GM18873 (cell line): ENCODE data around the gene GLUD1.
"Not testable (repeated sequence)": the region's sequence is repeated elsewhere in the genome, so short reads cannot be mapped to it uniquely, and the experiment has no call there.

ENCODE experiments used
- ATAC-seq: cut with Tn5 transposase; IDR thresholded peaks from one replicate; pipeline ENCODE4 v1.9.1; 2021; ENCODE audit warnings: mild to moderate bottlenecking, moderate library complexity, moderate number of reproducible peaks; ENCODE audit not compliant: unreplicated experiment, low FRiP score

Gene GLUD1

GRCh38 chr10:87094373-87095235 lies at the start of gene GLUD1, which contains the start of gene SHLD2:
GLUD1 (minus strand) TSS chr10:87094843; CDS start chr10:87094769, 74 bp downstream.
SHLD2 (plus strand) TSS chr10:87095206; CDS start chr10:87151355, 56,149 bp downstream.
- ATAC-seq = peak; percentile 47

GRCh38 chr10:87143109-87143418 lies 48.4 kb upstream of the GLUD1 start:
- not testable (repeated sequence) for ATAC-seq

- ATAC-seq = not testable (repeated sequence)
Observed at GRCh38 chr10:87142230-87143108, 47.8 kb upstream of the GLUD1 start.

DNA sequence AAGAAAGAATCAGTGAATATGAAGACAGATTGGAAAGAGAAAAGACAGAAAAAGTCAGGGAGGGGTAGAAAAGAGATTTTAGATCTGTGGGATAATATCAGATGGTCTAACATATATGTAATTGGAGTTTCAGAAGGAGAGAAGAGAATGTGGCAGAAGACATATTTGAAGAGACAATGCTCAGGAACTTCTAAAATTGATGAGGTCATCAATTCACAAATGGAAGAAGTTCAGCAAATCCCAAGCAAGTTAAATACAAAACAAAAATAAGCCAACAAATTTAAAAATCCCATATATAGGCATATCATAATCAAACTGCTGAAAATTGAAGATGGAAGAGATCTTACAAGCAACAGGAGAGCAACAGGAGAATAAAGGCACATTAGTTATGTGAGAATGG lies 42.8 kb upstream of the GLUD1 start:
- ATAC-seq = not testable (repeated sequence)

DNA sequence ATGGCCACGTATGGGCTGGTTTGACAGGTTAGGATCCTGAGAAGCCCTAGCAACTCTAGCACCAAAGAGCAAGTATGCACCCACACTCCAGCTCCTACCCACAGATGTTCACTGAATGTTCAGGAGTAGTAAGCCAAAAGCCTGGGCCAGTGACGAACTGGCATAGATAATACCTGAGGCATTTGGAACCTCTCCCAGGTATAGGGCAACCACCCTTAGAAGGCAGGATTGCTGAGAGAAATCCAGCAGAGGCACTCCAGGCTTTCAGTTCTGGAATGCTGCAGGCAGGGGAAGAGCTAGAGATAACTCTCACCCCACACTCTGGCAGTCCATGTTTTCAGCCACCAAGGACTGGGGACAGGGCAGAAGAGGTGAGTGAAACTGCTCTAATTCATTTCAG lies 39.8 kb upstream of the GLUD1 start:
- not testable (repeated sequence) for ATAC-seq

GRCh38 chr10:87133936-87134335 lies 39.3 kb upstream of the GLUD1 start:
- ATAC-seq = not testable (repeated sequence)

DNA sequence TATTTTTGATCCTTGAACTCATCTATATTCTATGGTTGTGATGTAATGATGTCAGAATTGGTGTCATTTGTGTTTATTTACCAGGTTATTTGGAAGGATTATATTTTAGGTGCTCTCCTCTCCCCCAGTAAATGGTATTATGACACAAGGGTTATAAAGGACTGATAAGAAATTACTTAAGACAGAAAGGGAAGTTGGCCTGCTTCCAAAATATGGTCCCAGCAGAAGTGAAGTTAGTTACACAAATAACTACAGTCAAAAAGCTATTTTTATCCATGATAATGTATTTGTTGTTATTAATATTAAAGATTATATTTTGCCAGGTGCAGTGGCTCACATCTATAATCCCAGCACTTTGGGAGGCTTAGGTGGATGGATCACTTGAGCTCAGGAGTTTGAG lies 37.5 kb upstream of the GLUD1 start:
- ATAC-seq = not testable (repeated sequence)

DNA sequence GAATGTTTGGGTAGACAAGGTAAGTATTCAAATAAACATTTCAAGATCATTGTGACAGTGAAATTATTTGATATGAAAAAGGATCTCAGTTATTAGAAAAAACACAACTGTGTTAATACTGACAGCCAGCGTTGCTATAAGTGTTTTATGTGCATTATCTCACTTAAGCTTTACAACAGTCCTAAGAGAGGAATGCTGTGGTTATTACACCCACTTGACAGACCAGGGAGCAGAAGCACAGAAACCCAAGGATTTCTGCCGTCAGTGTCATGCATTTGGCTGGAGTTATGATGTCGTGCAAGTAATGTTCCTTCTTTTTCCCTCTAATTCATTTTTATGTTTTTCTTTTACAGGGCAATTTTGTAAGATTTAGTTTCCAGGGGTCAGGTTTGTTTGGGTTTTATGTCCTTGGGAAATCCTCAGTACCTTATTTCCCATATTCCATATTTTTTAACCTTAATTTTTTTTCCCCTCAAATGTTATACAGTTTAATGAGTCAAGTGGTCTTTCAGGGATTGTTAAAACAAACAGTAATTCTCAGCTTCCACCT lies 33.0 kb upstream of the GLUD1 start:
- ATAC-seq = not testable (repeated sequence)

DNA sequence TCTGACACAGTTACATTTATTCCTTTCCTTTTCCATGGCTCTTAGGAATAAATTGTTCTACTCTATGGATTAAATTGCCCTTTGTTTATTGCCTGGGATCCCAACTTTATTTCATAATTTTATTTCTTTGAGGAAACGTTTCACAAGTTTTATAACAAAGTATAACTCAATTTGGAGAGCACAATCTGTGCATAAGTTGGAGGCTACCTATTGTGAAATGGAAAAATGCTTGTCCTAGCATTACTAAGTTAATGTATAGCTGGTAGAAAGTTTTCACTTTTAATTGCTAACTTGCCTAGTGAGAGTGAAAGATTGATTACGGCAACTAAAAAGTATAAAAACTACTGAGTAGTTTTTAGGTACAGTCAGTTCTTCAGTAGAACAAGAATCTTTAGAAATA lies 32.4 kb upstream of the GLUD1 start:
- ATAC-seq = not testable (repeated sequence)

GRCh38 chr10:87123351-87123750 lies 28.7 kb upstream of the GLUD1 start:
- ATAC-seq = not testable (repeated sequence)

GRCh38 chr10:87119029-87119428 lies 24.4 kb upstream of the GLUD1 start:
- not testable (repeated sequence) for ATAC-seq

GRCh38 chr10:87118122-87118521 lies 23.5 kb upstream of the GLUD1 start:
- not testable (repeated sequence) for ATAC-seq

GRCh38 chr10:87105446-87106124 lies 10.9 kb upstream of the GLUD1 start:
- no peak for ATAC-seq

DNA sequence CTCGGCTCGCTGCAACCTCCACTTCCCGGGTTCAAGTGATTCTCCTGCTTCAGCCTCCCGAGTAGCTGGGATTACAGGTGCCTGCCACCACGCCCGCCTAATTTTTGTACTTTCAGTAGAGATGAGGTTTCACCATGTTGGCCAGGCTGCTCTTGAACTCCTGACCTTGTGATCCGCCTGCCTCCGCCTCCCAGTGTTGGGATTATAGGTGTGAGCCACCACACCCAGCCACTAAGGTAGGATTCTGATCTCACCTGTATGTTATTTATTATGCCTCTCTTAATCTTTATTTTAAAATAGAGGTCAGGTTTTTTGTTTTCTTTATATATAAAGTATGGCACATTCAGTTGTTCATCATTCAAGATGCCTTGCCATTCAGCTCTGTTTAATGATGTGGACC lies 10.1 kb upstream of the GLUD1 start:
- ATAC-seq = not testable (repeated sequence)

DNA sequence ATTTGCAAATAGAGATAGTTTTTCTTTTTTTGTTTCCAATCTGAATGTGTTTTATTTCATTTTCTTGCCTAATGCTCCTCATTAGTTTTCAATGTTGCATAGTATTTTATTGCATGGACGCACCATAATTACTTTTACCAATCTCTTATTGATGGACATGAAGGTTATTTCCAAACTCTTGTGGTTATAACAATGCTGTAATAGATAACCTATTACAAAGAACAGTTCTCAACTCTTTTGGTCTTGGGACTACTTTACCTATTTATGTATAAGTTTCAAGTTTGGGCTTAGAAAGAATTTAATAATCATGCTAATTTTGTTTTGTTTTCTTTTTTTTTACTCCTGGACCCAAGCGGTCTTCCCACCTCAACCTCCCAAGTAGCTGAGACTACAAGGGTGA lies 7.4 kb upstream of the GLUD1 start:
- ATAC-seq = no peak

- ATAC-seq = peak; percentile 48
Observed at GRCh38 chr10:87095236-87095945, 748 bp upstream of the GLUD1 start.

GRCh38 chr10:87093632-87094372 lies 841 bp downstream of the GLUD1 start:
- ATAC-seq = peak; percentile 15

DNA sequence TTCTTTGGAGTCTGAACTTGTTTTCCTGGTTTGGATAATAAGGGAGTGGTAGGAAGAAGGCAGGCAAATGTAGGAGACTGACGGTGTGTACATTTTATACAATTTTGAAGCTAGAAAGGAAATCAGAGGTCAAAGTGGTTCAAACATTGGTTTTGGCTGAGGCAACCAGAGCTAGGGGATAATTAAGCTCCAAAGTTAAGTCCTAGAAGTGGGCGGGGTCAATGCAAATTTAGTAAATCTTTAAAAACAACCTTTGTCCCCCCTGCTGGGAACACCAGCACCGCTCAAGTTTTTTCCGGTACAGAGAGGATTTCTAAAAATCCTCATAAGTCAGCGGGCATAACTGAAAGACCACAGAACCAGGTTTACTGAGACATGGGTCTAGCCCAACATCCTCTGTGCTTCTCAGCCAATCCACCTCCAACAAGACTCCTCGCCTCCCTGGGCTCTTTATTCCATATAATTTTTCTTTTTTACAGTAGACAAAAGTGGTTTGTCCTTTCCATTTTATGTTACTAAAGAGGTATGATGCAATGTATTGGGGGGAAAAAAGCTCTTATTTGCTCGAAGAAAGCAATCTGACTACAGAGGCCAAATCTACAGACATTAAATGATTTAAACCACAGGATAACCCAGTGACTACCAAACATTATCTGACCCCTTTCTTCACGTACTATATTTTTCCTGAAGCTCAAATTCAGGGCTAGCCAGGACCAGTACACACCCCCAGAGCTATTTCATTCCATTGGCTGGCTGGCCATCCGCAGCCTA lies 1.6 kb downstream of the GLUD1 start:
- peak; percentile 34 for ATAC-seq
